ENCODE measurements around the gene TSN. TPM values are rescaled to one million over a fixed set of nuclear protein-coding genes. Genes with fewer than 3 reads are reported as not detected.
"Not testable (repeated sequence)": the region's sequence is repeated elsewhere in the genome, so short reads cannot be mapped to it uniquely, and the experiment has no call there.

The TSN gene
- polyA plus RNA-seq, 4 donors = 16.2 to 53.8 (median 29.8) TPM

- H3K4me3 ChIP-seq (ENCODE audit: low read depth in 1 of 3, low read length in 3 of 3) = no peak overlapping the region
- no peak overlapping the region for H3K27ac ChIP-seq (ENCODE audit: low read depth in 1 of 3, low read length in 2 of 3)
- no peaks in the 10 kb centered on the region for H3K9me3 ChIP-seq (ENCODE audit: control insufficient read depth in 2 of 2, insufficient read depth in 1 of 2, low read depth in 1 of 2, low read length in 1 of 2)
- DNase-seq (no peak), FAIRE-seq (no peak)
- WGBS, 3 donors = 67 to 75% (median 74%) methylated on average over 1 of the region's 1 CpG
- H3K36me3 ChIP-seq (ENCODE audit: control insufficient read depth in 3 of 3, insufficient read depth in 2 of 3, low read depth in 1 of 3, low read length in 3 of 3) = no peaks in the 10 kb centered on the region
- H3K27me3 ChIP-seq (ENCODE audit: control insufficient read depth in 3 of 3, insufficient read depth in 3 of 3, low read length in 3 of 3) = no peaks in the 10 kb centered on the region
- no peaks in the 10 kb centered on the region for H3K4me1 ChIP-seq (ENCODE audit: control insufficient read depth in 3 of 3, insufficient read depth in 2 of 3, low read depth in 1 of 3, low read length in 2 of 3)
Measured at GRCh38 chr2:121716126-121716525, 39.3 kb upstream of the TSN start.

DNA sequence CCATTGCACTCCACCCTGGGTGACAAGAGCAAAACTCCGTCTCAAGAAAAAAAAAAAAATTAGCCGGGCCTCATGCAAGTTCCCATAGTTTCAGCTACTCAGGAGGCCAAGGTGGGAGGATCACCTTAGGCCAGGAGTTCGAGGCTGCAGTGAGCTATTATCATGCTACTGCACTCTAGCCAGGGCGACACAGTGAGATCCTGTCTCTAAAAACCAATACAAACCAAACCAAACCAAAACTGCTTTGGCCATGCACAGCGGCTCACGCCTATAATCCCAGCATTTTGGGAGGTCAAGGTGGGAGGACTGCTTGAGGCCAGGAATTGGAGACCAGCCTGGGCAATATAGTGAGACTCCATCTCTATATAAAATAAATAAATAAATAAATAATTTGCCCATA lies 37.9 kb upstream of the TSN start:
- Histone ChIP-seq H3K4me3 (ENCODE audit: low read depth in 1 of 3, low read length in 3 of 3) (no peak overlapping the region), H3K36me3 (ENCODE audit: control insufficient read depth in 3 of 3, insufficient read depth in 2 of 3, low read depth in 1 of 3, low read length in 3 of 3) (no peaks in the 10 kb centered on the region), H3K4me1 (ENCODE audit: control insufficient read depth in 3 of 3, insufficient read depth in 2 of 3, low read depth in 1 of 3, low read length in 2 of 3) (no peaks in the 10 kb centered on the region), H3K9me3 (ENCODE audit: control insufficient read depth in 2 of 2, insufficient read depth in 1 of 2, low read depth in 1 of 2, low read length in 1 of 2) (no peaks in the 10 kb centered on the region), H3K27me3 (ENCODE audit: control insufficient read depth in 3 of 3, insufficient read depth in 3 of 3, low read length in 3 of 3) (no peaks in the 10 kb centered on the region), H3K27ac (ENCODE audit: low read depth in 1 of 3, low read length in 2 of 3) (no peak overlapping the region)
- DNase-seq (no peak), FAIRE-seq (no peak)
- WGBS, 3 donors = 91 to 98% (median 95%) methylated on average over 6 of the region's 6 CpGs

- H3K27me3 ChIP-seq (ENCODE audit: control insufficient read depth in 3 of 3, insufficient read depth in 3 of 3, low read length in 3 of 3) = no peaks in the 10 kb centered on the region
- 62 to 66% (median 62%) methylated on average over 8 of the region's 8 CpGs for WGBS, 3 donors
- DNase-seq (no peak), FAIRE-seq (no peak)
- no peak overlapping the region for H3K4me3 ChIP-seq (ENCODE audit: low read depth in 1 of 3, low read length in 3 of 3)
- H3K27ac ChIP-seq (ENCODE audit: low read depth in 1 of 3, low read length in 2 of 3) = no peak overlapping the region
- H3K4me1 ChIP-seq (ENCODE audit: control insufficient read depth in 3 of 3, insufficient read depth in 2 of 3, low read depth in 1 of 3, low read length in 2 of 3) = no peaks in the 10 kb centered on the region
- H3K9me3 ChIP-seq (ENCODE audit: control insufficient read depth in 2 of 2, insufficient read depth in 1 of 2, low read depth in 1 of 2, low read length in 1 of 2) = no peaks in the 10 kb centered on the region
- no peaks in the 10 kb centered on the region for H3K36me3 ChIP-seq (ENCODE audit: control insufficient read depth in 3 of 3, insufficient read depth in 2 of 3, low read depth in 1 of 3, low read length in 3 of 3)
Measured at GRCh38 chr2:121721926-121722325, 33.5 kb upstream of the TSN start.

DNA sequence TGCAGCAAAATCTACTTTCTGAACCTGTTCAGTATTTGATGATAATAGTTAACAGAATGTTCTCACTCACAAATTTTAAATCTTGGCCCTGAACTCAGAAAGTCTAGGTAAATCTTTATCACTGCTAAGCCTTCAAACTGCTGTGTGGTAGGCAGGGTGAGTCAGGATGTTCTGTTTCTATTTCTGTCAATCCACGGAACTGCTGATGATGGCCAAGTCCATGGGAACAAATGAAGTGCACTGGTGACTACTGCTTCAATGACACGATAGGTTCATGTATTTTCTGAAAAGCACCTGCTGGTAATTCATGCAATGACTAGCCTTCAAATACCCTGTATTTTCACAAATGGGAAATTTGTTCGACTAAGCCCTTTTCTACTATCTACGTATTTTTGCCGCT lies 33.0 kb upstream of the TSN start:
- peaks cover 0 to 3% (median 0%) of the 10 kb centered on the region in 3 donors for H3K36me3 ChIP-seq (ENCODE audit: control insufficient read depth in 3 of 3, insufficient read depth in 2 of 3, low read depth in 1 of 3, low read length in 3 of 3)
- no peaks in the 10 kb centered on the region for H3K4me1 ChIP-seq (ENCODE audit: control insufficient read depth in 3 of 3, insufficient read depth in 2 of 3, low read depth in 1 of 3, low read length in 2 of 3)
- FAIRE-seq (no peak), DNase-seq (no peak)
- no peak overlapping the region for H3K27ac ChIP-seq (ENCODE audit: low read depth in 1 of 3, low read length in 2 of 3)
- 62 to 71% (median 69%) methylated on average over 5 of the region's 5 CpGs for WGBS, 3 donors
- H3K4me3 ChIP-seq (ENCODE audit: low read depth in 1 of 3, low read length in 3 of 3) = no peak overlapping the region
- H3K9me3 ChIP-seq (ENCODE audit: control insufficient read depth in 2 of 2, insufficient read depth in 1 of 2, low read depth in 1 of 2, low read length in 1 of 2) = no peaks in the 10 kb centered on the region
- H3K27me3 ChIP-seq (ENCODE audit: control insufficient read depth in 3 of 3, insufficient read depth in 3 of 3, low read length in 3 of 3) = no peaks in the 10 kb centered on the region

GRCh38 chr2:121723316-121723715 lies 32.1 kb upstream of the TSN start:
- no peak for DNase-seq
- H3K4me1 ChIP-seq (ENCODE audit: control insufficient read depth in 3 of 3, insufficient read depth in 2 of 3, low read depth in 1 of 3, low read length in 2 of 3) = no peaks in the 10 kb centered on the region
- H3K27me3 ChIP-seq (ENCODE audit: control insufficient read depth in 3 of 3, insufficient read depth in 3 of 3, low read length in 3 of 3) = no peaks in the 10 kb centered on the region
- WGBS, 3 donors = 66 to 85% (median 83%) methylated on average over 5 of the region's 5 CpGs
- H3K36me3 ChIP-seq (ENCODE audit: control insufficient read depth in 3 of 3, insufficient read depth in 2 of 3, low read depth in 1 of 3, low read length in 3 of 3) = peaks cover 0 to 3% (median 0%) of the 10 kb centered on the region in 3 donors
- no peaks in the 10 kb centered on the region for H3K9me3 ChIP-seq (ENCODE audit: control insufficient read depth in 2 of 2, insufficient read depth in 1 of 2, low read depth in 1 of 2, low read length in 1 of 2)
- H3K4me3 ChIP-seq (ENCODE audit: low read depth in 1 of 3, low read length in 3 of 3) = no peak overlapping the region
- H3K27ac ChIP-seq (ENCODE audit: low read depth in 1 of 3, low read length in 2 of 3) = no peak overlapping the region
- FAIRE-seq = no peak

GRCh38 chr2:121727332-121727731 lies 28.1 kb upstream of the TSN start:
- H3K36me3 ChIP-seq (ENCODE audit: control insufficient read depth in 3 of 3, insufficient read depth in 2 of 3, low read depth in 1 of 3, low read length in 3 of 3) = peaks cover 4 to 27% (median 11%) of the 10 kb centered on the region in 3 donors
- FAIRE-seq = no peak
- H3K27ac ChIP-seq (ENCODE audit: low read depth in 1 of 3, low read length in 2 of 3) = no peak overlapping the region
- H3K27me3 ChIP-seq (ENCODE audit: control insufficient read depth in 3 of 3, insufficient read depth in 3 of 3, low read length in 3 of 3) = no peaks in the 10 kb centered on the region
- WGBS, 3 donors = 91 to 95% (median 94%) methylated on average over 2 of the region's 2 CpGs
- no peak overlapping the region for H3K4me3 ChIP-seq (ENCODE audit: low read depth in 1 of 3, low read length in 3 of 3)
- H3K9me3 ChIP-seq (ENCODE audit: control insufficient read depth in 2 of 2, insufficient read depth in 1 of 2, low read depth in 1 of 2, low read length in 1 of 2) = no peaks in the 10 kb centered on the region
- no peaks in the 10 kb centered on the region for H3K4me1 ChIP-seq (ENCODE audit: control insufficient read depth in 3 of 3, insufficient read depth in 2 of 3, low read depth in 1 of 3, low read length in 2 of 3)
- no peak for DNase-seq

GRCh38 chr2:121727950-121728349 lies 27.5 kb upstream of the TSN start:
- no peak for DNase-seq
- Histone ChIP-seq H3K27ac (ENCODE audit: low read depth in 1 of 3, low read length in 2 of 3) (no peak overlapping the region), H3K27me3 (ENCODE audit: control insufficient read depth in 3 of 3, insufficient read depth in 3 of 3, low read length in 3 of 3) (no peaks in the 10 kb centered on the region), H3K4me1 (ENCODE audit: control insufficient read depth in 3 of 3, insufficient read depth in 2 of 3, low read depth in 1 of 3, low read length in 2 of 3) (no peaks in the 10 kb centered on the region), H3K4me3 (ENCODE audit: low read depth in 1 of 3, low read length in 3 of 3) (no peak overlapping the region), H3K36me3 (ENCODE audit: control insufficient read depth in 3 of 3, insufficient read depth in 2 of 3, low read depth in 1 of 3, low read length in 3 of 3) (peaks cover 4 to 29% (median 11%) of the 10 kb centered on the region in 3 donors), H3K9me3 (ENCODE audit: control insufficient read depth in 2 of 2, insufficient read depth in 1 of 2, low read depth in 1 of 2, low read length in 1 of 2) (no peaks in the 10 kb centered on the region)
- no peak for FAIRE-seq

DNA sequence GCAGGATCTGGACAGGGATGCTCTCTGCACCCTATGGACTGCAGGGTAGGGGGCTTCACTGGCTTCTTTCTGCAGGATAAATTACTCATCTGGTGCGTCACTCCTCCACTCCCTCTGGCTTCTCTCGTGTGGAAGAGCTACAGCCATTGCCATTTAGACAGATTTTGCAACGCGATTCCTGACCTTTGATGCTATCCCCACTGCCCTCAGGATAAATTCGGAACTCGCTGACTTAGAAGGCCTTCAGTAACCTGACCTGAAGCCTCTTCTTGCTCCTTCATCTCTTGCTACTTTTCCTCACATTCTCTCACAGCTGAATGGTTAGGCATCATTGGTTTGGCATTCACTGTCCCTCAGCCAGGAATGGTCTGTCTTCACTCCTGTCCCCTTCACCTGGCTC lies 24.1 kb upstream of the TSN start:
- Histone ChIP-seq H3K4me1 (ENCODE audit: control insufficient read depth in 3 of 3, insufficient read depth in 2 of 3, low read depth in 1 of 3, low read length in 2 of 3) (peaks cover 0 to 3% (median 0%) of the 10 kb centered on the region in 3 donors), H3K36me3 (ENCODE audit: control insufficient read depth in 3 of 3, insufficient read depth in 2 of 3, low read depth in 1 of 3, low read length in 3 of 3) (peaks cover 4 to 40% (median 11%) of the 10 kb centered on the region in 3 donors), H3K4me3 (ENCODE audit: low read depth in 1 of 3, low read length in 3 of 3) (no peak overlapping the region), H3K27me3 (ENCODE audit: control insufficient read depth in 3 of 3, insufficient read depth in 3 of 3, low read length in 3 of 3) (no peaks in the 10 kb centered on the region), H3K27ac (ENCODE audit: low read depth in 1 of 3, low read length in 2 of 3) (no peak overlapping the region), H3K9me3 (ENCODE audit: control insufficient read depth in 2 of 2, insufficient read depth in 1 of 2, low read depth in 1 of 2, low read length in 1 of 2) (no peaks in the 10 kb centered on the region)
- DNase-seq (no peak), FAIRE-seq (no peak)
- 77 to 92% (median 84%) methylated on average over 6 of the region's 6 CpGs for WGBS, 3 donors

- H3K27ac ChIP-seq (ENCODE audit: low read depth in 1 of 3, low read length in 2 of 3) = not testable (repeated sequence)
Measured at GRCh38 chr2:121734544-121734943, 20.9 kb upstream of the TSN start.

More at GRCh38 chr2:121734544-121734943, 20.9 kb upstream of the TSN start:
- FAIRE-seq; H3K27me3 ChIP-seq (ENCODE audit: control insufficient read depth in 3 of 3, insufficient read depth in 3 of 3, low read length in 3 of 3); H3K4me3 ChIP-seq (ENCODE audit: low read depth in 1 of 3, low read length in 3 of 3); H3K4me1 ChIP-seq (ENCODE audit: control insufficient read depth in 3 of 3, insufficient read depth in 2 of 3, low read depth in 1 of 3, low read length in 2 of 3); DNase-seq; H3K9me3 ChIP-seq (ENCODE audit: control insufficient read depth in 2 of 2, insufficient read depth in 1 of 2, low read depth in 1 of 2, low read length in 1 of 2): not testable (repeated sequence)
- 93 to 97% (median 94%) methylated on average over 11 of the region's 11 CpGs for WGBS, 3 donors
- peaks cover 4 to 33% (median 6%) of the 10 kb centered on the region in 3 donors for H3K36me3 ChIP-seq (ENCODE audit: control insufficient read depth in 3 of 3, insufficient read depth in 2 of 3, low read depth in 1 of 3, low read length in 3 of 3)
